GM19395 (cell line): ENCODE data around the gene RPH3AL.
"Not testable (repeated sequence)": the region's sequence is repeated elsewhere in the genome, so short reads cannot be mapped to it uniquely, and the experiment has no call there.

Experiments
- ATAC-seq: cut with Tn5 transposase; IDR thresholded peaks from one replicate; pipeline ENCODE4 v1.9.1; 2021; ENCODE audit warnings: mild to moderate bottlenecking, moderate library complexity; ENCODE audit not compliant: unreplicated experiment

The RPH3AL gene

DNA sequence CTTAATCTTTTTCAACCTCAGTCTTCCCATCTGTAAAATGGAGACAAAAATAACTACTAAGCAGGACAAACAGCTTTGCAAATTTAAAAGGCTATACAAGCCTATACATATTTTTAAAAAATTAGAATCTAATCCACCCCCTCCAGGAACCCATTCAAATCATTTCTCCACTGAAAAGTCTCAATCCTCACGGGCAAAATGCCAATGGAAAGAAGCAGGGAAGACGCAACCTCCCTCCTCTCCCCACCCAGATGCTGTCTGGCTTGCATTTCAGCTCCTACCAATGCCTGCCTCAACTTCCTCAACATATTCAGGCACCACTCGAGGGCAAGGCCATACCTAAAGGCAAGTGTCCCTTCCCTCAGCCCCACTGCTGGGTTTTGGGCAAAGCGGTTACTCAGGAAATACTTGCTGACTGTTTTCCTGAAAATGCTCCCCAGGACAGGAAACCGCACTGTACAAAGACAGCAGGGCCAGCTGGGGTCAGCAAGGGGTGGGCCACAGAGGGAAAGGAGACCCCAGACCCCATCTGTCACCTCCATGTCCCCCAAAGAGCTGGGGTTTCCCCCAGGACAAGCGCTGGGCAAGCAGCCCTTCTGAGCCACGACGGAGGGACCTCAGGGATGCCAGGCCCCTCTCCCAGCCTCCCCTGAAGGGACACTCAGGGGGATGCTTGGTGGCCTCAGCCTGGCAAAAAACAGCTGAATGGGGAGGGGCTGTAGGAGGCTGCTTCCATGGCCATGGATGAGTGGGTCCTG is 123.5 kb downstream of the RPH3AL start:
- ATAC-seq = no peak

DNA sequence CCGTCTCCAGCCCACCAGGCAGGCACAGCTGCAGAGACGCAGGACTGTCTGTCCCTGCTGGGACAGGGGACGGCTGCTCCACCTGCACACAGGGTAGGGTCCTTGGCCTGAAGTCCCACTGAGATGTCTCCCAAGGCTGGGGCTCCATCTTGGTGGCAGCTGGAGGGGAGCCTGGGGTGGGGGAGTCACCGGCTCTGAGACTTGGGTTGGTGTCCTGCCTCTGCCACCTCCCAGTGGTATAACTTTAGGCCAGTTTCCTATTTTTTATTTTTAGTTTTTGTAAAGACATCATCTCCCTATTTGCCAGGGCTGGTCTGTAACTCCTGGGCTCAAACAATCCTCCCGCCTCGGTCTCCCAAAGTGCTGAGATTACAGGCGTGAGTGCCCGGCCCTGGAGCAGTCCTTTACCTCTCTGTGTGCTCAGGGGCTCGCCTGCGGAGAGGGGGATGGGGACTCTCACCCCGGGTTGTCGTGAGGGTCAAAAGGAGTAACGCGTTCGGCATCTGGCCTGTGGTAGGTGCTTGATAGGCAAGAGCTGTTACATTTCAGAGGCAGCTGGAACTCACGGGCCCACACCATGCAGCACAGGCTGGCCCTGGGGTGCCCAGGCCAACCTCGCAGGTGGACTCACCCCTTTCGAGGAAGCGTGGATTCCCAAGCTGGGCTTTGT is 124.5 kb downstream of the RPH3AL start:
- ATAC-seq = no peak

DNA sequence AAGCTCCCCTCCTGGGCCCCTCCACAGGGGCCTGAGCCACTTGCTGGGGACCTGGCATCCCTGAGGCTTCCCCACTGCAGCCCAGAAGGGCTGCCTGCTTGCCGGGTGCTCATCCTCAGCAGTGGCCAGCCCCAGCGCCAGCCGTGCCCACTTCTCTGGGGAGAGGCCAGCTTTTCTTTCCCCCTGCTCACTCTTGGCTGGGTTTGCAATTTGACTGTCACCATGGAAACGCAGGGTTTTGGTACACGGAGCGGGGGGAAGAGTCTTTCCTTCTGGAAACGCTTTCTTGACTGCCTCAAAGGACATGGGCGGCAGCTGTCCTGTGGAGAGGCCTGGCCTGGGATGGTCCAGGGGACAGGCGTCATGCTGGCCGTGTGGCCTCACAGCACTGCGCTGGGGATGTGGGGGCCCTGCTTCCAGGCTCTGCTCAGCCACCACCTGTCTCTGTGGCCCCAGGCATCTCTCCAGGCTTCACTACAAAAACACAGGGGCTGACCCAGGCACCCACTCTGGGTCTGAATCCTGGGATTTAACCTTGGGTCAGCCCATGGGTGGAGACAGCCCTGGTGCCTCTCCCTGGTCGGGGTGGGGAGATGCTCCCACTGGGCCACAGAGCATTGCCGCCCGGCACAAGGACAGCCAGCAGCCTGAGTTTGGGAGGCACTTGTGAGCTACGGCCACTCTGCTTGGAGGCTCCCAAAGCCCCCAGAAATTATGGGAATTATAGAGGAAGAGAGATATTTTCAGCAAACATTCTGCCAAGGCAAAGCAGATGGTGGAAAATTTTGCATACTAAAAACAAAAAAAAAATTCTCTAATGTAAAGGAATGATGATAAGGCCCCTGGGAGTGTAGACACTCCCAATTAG is 125.3 kb downstream of the RPH3AL start:
- no peak for ATAC-seq

DNA sequence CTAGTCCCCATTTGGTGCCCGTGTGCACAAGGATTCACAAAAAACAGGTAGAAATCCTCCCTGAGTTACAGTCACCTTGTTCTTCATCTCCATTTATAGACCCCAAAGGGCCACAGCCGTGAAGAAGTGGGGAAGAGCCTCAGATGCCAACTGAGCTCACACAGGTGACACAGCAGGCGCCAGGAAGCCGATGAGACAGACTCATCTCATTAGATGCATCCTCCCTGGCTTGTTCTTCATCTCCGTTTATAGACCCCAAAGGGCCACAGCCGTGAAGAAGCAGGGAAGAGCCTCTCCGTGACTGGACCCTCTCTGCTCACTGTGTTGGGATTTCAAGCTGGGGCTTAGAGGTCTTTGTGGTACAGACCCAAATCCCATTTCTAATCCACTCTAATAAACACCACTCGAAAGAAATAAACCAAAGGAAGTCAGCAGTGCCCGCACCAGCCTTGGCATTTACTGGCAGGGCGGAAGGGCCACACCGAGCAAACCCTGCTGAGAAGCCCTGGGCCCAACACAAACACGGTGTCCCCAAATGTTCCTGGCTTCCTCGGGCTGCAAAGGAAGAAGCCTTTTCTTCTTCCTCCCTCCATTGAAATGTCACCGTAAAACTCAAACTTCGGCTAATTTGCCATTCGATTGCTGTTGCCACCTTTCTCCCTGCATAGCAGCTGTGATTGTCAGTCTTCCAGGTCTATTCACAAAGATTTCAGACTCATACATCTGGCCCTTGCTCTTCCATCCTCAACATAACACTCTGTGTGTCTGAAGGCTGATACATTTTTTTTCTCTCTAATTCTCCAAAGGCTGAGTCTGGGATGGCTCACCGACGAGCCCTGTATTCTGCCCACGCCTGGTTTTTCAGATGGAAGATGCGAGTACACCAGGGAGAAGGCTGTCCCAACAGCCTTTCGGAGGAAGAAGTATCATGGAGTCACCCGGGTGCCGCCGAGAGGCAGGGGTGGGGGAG is 126.2 kb downstream of the RPH3AL start:
- no peak for ATAC-seq

DNA sequence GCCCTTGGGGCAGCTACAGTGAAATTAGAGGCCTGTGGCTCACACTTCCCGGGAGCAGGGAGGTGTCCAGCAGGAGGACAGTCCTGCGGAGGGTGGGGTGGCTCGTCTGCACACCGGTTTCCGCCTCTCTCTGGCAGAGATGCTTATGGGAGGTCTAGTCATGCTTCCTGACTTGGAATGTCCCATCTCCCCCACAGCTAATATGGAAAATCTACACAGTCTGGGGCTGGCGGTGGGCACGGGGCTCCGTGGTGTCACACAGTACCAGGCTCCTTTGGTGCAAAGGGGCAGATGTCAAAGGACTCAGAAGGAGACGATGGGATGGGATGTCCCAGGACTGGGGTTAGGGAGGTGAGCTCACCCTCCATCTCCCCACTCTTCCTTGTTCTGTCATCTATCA is 127.1 kb downstream of the RPH3AL start:
- ATAC-seq = no peak

DNA sequence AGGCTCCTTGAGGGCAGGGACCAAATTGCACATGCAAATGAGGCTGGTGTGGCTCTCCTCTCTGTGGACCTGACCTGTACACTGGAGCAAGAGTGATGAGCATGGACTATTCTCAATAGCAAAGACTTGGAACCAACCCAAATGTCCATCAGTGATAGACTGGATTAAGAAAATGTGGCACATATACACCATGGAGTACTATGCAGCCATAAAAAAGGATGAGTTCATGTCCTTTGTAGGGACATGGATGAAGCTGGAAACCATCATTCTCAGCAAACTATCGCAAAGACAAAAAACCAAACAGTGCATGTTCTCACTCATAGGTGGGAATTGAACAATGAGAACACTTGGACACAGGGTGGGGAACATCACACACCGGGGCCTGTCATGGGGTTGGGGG is 128.0 kb downstream of the RPH3AL start:
- not testable (repeated sequence) for ATAC-seq

DNA sequence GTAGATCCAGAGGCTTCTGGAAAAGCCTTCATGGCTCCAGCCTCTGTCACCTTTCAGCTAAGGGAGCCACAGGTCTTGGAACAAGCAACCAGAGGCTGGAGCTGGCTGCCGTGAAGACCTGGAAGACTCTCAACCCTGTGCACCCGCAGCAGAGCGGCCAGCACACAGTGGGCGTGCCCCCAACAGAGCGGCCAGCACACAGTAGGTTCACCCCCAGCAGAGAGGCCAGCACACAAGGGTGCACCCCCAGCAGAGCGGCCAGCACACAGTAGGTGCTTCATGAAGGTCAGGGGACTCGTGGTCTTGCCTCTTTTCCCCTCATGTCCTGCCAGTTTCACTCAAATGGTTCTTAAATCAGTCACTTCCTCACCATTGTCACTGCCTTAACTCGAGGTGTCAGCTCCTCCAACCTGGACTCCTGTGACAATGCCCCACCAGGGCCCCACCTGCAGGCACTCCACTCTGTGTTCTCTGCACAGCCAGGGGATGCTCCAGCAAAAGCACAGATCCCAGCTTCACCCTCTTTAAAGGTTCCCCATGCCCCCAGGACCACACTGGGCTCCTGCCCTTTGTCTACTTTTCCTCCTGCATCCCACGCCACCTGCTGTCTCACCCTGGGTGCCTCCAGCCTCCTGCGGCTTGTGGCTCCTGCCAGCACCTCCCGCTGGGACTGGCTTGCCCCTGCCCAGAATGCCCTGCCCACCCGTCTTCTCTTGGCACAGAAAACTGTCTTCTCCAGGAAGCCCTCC is 128.7 kb downstream of the RPH3AL start:
- no peak for ATAC-seq

DNA sequence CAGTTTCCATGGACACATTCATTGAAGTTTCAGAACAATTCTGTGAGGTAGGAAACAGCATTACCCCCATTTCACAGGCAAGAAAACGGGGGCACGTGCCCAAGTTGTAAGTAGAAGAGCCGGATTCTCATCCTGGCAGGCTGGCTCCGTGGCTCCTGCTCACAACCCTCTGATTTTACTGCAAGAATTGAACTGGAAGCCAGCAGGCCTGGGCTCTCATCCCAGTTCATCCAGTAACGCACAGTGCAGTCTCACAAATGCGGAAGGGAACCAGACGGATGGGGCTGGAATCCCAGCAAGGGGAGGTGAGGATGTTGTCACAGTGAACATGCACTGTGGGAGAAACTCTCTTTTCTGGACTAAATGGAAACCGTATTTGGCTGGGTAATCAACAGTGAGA is 130.4 kb downstream of the RPH3AL start:
- ATAC-seq = no peak

DNA sequence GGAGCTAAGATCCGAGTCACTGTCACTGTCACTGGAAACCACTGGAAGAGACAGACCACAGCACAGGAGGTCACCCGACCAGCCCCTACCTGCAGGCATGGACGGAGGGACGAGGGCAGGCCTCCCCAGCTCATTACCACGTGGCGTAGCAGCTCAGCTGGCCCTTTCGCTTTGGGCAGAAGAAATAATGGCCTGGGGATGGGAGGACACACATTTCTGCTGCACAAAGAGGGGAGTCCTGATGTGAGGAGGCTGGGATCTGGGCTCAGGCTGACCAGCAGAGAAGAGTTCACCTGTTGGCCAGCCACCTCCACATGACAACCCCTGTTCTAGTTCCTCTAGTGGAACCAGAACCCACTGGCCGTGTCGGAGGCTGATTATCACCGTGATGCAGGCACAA is 132.9 kb downstream of the RPH3AL start:
- no peak for ATAC-seq

DNA sequence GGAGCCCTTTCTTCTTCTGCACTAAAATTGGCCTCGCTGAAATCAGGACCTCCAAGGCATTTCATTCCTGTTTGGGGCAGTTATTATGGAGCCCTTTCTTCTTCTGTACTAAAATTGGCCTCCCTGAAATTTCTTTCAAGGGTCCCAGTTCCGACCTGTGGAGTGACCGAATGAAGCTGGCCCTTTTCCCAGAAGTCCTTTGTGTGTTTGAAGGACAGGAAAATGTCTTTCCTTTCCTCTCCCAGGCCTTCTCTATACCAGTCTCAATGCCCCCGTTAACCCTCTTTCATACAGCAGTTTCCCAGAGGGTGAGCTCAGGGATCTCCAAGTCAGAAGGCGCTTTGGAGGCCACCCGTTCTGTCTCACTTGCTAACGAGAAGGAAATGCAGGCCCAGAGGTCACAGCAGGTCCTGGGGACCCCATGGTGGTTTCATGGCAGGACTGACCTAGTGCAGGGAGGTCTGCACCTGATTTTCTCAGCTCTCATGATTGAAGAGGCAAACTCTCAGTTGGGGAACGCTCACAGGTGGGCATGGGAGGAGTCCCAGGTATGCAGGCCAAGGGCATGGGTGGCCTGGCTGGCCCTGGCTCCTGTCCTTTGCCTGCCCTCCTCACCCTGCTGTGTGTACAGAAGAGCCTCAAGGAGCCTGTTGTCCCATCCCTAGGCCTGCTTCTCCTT is 134.0 kb downstream of the RPH3AL start:
- no peak for ATAC-seq

DNA sequence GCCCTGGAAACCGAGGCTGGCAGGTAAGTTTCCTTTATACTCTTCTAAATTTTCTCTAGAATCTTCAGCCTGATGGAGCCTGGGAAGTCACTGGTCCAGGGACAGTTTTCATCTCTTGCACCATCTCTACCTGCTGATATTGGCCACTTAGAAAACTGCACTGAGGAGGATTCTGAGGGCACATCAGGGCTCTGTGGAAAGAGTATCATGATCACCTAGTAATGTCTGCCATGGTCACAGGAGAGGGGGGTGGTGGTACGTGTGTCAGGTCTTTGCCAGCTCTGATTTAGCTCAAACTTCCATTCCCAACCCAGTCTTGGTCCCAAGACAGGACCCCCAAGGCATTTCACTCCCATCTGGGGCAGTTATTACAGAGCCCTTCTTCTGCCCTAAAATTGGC is 136.0 kb downstream of the RPH3AL start:
- ATAC-seq = no peak

DNA sequence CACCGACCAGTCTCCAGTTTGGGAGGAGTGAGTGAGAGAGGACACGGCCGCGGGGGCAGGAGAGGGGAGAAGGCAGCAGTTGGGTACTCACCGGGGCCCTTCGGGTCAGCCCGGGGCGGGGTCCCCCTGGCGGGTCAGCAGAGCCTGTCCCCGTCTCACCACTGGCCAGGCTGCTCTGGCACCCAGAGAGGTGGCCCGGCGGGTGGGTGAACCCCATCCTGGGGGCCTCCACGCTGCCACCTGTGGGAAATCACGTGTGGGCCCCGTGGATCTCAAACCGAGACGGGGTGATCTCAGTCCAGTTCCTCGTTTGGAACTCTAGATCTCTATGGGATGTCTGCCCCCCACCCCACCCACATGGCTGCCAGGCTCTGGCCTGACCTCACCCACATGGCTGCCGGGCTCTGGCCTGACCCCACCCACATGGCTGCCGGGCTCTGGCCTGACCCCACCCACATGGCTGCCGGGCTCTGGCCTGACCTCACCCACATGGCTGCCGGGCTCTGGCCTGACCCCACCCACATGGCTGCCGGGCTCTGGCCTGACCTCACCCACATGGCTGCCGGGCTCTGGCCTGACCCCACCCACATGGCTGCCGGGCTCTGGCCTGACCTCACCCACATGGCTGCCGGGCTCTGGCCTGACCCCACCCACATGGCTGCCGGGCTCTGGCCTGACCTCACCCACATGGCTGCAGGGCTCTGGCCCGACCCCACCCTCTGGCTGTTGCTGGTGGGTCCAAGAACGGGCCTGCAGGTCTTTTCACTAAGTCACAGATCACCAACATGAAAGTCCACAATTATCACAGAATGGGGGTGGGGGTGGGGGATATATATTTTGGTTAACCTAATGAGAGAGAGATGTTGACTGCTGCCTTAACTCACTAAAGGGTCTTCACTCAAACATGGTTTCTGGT is 136.8 kb downstream of the RPH3AL start:
- ATAC-seq = not testable (repeated sequence)

DNA sequence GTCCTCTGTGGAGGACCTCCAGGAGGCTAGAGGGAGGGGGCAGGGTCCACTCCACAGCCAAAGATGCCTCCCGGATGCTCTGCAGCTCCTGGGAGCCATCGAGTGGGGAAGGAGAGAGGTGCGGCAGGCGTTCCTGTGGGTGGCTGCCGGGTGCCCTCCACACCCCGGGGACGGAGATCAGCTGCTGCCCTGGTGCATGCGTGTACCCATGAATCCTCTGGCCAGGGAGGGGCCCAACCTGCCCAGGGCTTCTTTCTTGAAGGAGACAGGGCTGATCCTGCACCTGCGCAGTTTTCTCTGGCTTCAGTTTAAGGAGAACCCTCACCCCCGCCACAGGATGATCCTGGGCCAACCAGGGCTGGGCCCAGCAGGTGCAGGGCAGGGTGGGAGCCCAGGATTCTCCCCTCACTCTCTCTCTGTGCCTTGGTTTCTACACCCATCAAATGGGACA is 137.7 kb downstream of the RPH3AL start:
- ATAC-seq = no peak

DNA sequence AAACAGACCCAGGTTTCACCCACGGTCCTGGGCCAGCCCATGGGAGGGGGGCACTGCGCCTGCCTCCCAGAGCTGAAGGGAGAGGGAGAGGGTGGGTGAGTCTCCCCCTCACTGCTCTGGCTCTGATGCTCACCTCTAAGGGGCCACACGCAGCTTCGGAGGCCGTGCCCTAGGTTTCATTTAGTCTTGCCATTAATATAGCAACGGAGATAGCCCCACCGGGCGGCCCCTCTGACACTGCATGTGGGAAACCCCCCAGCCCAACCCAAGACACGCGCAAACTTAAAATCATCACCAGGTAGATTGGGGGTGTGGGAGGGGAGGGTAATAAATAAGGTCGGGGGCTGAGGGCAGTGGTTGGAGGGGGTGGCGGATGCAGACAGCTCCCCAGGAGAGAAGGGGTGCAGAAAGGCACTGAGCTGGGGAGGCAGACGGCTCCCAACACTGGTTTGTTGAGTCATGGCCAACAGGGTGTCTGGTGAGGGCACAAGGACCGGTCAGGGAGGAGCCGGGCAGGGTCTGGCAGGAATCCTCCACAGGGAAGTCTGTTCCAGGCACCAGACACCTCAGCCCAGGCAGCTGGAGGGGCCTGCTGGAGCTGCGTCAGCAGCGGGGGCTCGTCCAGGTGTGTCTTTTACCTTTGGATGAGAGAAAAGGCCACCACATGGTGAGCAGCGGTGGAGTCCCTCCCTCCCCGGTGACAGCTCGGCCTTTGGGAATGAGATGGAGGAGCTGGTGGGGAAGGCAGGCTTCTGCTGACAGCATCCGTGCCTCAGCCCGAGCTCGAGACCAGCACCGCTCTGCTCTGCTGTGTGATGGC is 139.1 kb downstream of the RPH3AL start:
- no peak for ATAC-seq

DNA sequence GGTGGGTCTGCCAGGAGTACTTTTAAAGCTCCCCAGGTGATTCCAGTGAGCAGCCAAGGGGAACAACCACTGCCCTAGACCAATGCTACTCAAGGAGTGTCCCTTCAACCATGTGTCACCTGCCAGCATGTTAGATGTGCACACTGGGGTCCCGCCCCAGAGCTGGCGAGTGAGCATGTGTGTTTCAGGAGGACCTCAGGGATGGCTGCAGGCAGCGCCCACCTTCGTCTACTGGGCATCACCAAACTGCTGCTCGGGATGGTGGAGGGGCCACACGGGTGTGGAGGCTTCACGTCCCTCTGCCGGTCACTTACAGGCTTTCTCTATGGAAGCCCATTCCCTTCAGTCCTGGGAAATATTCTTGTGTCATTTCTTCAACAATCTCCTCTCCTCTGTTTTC is 142.2 kb downstream of the RPH3AL start:
- ATAC-seq = no peak

DNA sequence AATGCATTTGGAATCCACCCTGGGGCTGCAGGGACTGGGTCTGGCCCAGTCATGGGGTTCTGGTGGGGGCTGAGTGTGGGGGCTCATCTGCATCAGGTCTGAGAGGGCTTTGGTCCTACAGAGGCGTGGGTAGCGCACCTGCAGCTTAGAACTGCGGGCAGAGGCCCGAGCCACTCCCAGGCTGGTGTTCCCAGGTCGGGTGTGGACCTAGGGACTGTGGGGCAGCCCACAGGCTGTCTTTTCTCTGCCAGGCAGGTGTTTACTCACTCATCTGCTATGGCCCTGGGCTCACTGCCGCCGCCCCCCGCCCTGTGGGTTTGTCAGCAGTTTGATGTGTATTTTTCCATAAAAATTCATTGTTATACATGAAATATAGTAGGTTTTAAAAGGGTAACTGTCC is 144.2 kb downstream of the RPH3AL start:
- no peak for ATAC-seq

DNA sequence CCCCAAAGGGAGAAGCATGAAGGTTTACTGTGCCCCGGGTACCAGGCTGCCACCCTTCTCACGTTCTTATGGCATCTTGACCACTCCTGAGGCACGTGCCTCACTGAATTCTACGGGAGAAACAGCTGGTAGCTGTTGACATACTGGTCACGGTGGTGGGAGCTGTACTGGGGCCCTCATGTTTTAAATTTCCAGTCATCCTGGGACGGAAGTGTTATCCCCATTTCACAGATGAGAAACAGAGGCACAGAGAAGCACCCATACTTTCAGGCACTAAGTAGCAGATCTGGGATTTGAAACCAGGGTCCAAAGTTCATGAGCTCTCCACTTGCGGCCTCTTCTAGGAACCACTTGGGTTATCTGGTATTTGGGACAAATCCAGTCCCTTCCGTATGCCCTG is 144.8 kb downstream of the RPH3AL start:
- no peak for ATAC-seq
